ENCODE measurements around the gene NOS2. TPM values are rescaled to one million over a fixed set of nuclear protein-coding genes. Genes with fewer than 3 reads are reported as not detected.
"Not testable (repeated sequence)": the region's sequence is repeated elsewhere in the genome, so short reads cannot be mapped to it uniquely, and the experiment has no call there.

NOS2 gene
- total and polyA plus RNA-seq, 2 donors (not counting 1 experiment from before 2014, with no cell fraction given): under 0.01 TPM; not detected in 1

DNA sequence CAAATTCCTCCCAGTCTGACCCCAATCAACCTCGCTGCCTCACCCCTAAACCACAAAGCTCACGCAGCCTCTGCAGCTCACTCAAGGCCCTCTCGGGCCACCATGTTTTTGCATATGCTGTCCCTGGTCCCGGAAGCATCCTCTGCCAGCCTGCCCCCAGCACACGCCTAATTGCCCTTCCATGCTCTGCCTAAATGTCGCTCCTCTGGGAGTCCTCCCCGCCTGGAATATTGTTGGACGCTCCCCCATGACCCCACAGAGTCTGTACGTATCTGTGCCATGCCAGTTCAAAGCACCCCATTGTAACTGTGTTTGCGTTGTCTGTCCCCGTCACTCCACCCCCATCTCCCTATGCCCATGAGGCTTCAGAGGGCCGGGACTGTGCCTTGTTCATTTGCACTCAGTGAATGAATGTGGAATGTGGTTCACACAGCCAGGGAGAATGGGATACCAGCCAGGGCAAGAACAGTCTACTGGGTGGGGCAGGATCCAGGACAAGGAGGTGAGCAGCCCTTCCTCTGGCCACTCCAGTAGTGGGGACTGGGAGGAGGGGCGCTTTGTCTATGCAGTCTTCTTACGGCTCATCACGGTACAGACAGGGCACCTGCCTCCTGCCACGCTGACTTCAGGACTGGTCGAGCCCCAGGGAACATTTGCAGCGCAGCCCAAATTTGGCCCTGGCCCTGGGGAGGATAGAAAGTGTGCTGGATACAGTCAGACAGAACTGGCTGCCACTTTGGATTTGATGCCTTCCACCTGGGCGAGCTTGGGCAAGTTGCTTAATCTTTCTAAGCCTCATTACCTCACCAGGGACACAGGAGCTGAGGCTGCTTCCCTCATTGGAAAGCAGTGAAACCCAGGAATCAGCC is 48.5 kb downstream of the NOS2 start:
- Histone ChIP-seq H3K27me3 (ENCODE audit: control insufficient read depth, insufficient read depth, low read length) (no peaks in the 10 kb centered on the region), H3K27ac (ENCODE audit: insufficient read depth, low read length) (no peak overlapping the region), H3K36me3 (ENCODE audit: control insufficient read depth, insufficient read depth, low read length) (no peaks in the 10 kb centered on the region), H2AFZ (ENCODE audit: low read length) (no peak overlapping the region), H3K9me3 (ENCODE audit: control insufficient read depth, insufficient read depth, low read depth, low read length) (no peaks in the 10 kb centered on the region), H3K79me2 (ENCODE audit: control insufficient read depth, insufficient read depth, low read length) (no peaks in the 10 kb centered on the region), H3K4me2 (ENCODE audit: extremely low read depth, insufficient read depth, low read length) (no peak overlapping the region), H3K4me1 (ENCODE audit: control insufficient read depth, extremely low read depth, insufficient read depth, low read length) (no peaks in the 10 kb centered on the region), H3K4me3 (replicated peaks in 1 of 4; ENCODE audit: control extremely low read depth in 1 of 4, insufficient read depth in 1 of 4, low read depth in 3 of 4, low read length in 4 of 4) (no peak overlapping the region), H4K20me1 (ENCODE audit: control insufficient read depth, extremely low read depth, insufficient read depth, low read length) (no peaks in the 10 kb centered on the region), H3K9ac (ENCODE audit: insufficient read depth, low read length) (no peak overlapping the region)
- DNase-seq (ENCODE audit: low read depth in 2 of 2): no peak
- TF ChIP-seq EZH2 (IDR thresholded peaks at IDR 0.05; ENCODE audit: low read length, missing control alignments): no peak
- TF ChIP-seq, protein P1, sequence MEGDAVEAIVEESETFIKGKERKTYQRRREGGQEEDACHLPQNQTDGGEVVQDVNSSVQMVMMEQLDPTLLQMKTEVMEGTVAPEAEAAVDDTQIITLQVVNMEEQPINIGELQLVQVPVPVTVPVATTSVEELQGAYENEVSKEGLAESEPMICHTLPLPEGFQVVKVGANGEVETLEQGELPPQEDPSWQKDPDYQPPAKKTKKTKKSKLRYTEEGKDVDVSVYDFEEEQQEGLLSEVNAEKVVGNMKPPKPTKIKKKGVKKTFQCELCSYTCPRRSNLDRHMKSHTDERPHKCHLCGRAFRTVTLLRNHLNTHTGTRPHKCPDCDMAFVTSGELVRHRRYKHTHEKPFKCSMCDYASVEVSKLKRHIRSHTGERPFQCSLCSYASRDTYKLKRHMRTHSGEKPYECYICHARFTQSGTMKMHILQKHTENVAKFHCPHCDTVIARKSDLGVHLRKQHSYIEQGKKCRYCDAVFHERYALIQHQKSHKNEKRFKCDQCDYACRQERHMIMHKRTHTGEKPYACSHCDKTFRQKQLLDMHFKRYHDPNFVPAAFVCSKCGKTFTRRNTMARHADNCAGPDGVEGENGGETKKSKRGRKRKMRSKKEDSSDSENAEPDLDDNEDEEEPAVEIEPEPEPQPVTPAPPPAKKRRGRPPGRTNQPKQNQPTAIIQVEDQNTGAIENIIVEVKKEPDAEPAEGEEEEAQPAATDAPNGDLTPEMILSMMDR (conservative IDR thresholded peaks at IDR 0.05 in 1 of 2, IDR thresholded peaks at IDR 0.05 in 1 of 2; ENCODE audit: low read depth in 1 of 2, low read length in 2 of 2): no peak

DNA sequence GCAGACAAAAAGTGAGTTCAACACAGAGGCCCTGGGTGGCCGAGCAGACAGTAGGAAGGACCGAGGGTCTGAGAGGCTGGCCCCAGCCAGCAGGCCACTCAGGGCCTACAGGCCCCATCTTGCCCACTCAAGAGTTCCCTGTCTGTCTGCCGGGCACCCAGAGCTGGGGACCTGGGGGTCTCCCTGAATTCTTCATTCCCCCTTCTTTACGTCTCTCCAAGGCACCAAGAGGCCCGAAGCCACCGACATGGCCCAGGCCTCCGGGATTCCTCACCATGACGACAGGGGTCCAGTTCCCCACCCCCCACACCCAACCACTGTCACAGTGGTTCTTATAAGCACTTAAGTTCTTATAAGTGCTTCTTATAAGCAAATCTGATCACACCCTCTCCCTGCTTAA is 49.2 kb downstream of the NOS2 start:
- Histone ChIP-seq H3K4me2 (ENCODE audit: extremely low read depth, insufficient read depth, low read length) (no peak overlapping the region), H3K27ac (ENCODE audit: insufficient read depth, low read length) (no peak overlapping the region), H2AFZ (ENCODE audit: low read length) (no peak overlapping the region), H3K4me3 (replicated peaks in 1 of 4; ENCODE audit: control extremely low read depth in 1 of 4, insufficient read depth in 1 of 4, low read depth in 3 of 4, low read length in 4 of 4) (no peak overlapping the region), H3K79me2 (ENCODE audit: control insufficient read depth, insufficient read depth, low read length) (no peaks in the 10 kb centered on the region), H3K9ac (ENCODE audit: insufficient read depth, low read length) (no peak overlapping the region), H4K20me1 (ENCODE audit: control insufficient read depth, extremely low read depth, insufficient read depth, low read length) (no peaks in the 10 kb centered on the region), H3K27me3 (ENCODE audit: control insufficient read depth, insufficient read depth, low read length) (no peaks in the 10 kb centered on the region), H3K4me1 (ENCODE audit: control insufficient read depth, extremely low read depth, insufficient read depth, low read length) (no peaks in the 10 kb centered on the region), H3K36me3 (ENCODE audit: control insufficient read depth, insufficient read depth, low read length) (no peaks in the 10 kb centered on the region), H3K9me3 (ENCODE audit: control insufficient read depth, insufficient read depth, low read depth, low read length) (no peaks in the 10 kb centered on the region)
- no peak for TF ChIP-seq EZH2 (IDR thresholded peaks at IDR 0.05; ENCODE audit: low read length, missing control alignments)
- TF ChIP-seq, protein P1 (conservative IDR thresholded peaks at IDR 0.05 in 1 of 2, IDR thresholded peaks at IDR 0.05 in 1 of 2; ENCODE audit: low read depth in 1 of 2, low read length in 2 of 2): no peak
- DNase-seq (ENCODE audit: low read depth in 2 of 2): no peak

DNA sequence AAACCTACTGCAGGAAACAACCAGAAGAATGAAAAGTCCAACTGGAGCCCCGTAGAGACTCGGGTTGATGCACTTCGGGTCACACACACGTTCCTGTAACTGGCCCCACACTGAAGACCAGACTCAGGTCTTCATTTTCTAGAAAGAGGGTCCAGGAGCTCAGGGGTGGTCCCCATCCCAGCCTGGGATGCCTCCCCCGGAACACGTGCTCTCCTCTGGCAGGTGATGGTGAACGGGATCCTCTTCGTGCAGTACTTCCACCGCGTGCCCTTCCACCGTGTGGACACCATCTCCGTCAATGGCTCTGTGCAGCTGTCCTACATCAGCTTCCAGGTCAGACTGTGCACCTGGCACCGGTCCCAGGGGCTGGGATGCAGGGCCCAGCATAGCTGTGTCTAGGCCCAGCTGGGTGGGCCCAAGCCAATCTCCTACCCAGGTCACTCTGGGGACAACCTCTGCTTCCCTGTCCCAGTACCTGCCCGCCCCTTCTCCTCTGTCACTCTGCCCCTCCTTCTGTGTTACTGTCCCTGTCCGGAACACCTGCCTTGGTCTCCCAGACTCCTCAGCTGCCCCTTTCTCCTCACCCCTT is 50.7 kb downstream of the NOS2 start:
- not testable (repeated sequence) for H3K27me3 ChIP-seq (ENCODE audit: control insufficient read depth, insufficient read depth, low read length); H3K4me1 ChIP-seq (ENCODE audit: control insufficient read depth, extremely low read depth, insufficient read depth, low read length); DNase-seq (ENCODE audit: low read depth in 2 of 2); H3K4me3 ChIP-seq (replicated peaks in 1 of 4; ENCODE audit: control extremely low read depth in 1 of 4, insufficient read depth in 1 of 4, low read depth in 3 of 4, low read length in 4 of 4); H3K4me2 ChIP-seq (ENCODE audit: extremely low read depth, insufficient read depth, low read length); H4K20me1 ChIP-seq (ENCODE audit: control insufficient read depth, extremely low read depth, insufficient read depth, low read length); H3K9me3 ChIP-seq (ENCODE audit: control insufficient read depth, insufficient read depth, low read depth, low read length); H3K36me3 ChIP-seq (ENCODE audit: control insufficient read depth, insufficient read depth, low read length); H2AFZ ChIP-seq (ENCODE audit: low read length); H3K79me2 ChIP-seq (ENCODE audit: control insufficient read depth, insufficient read depth, low read length); H3K27ac ChIP-seq (ENCODE audit: insufficient read depth, low read length); H3K9ac ChIP-seq (ENCODE audit: insufficient read depth, low read length)
